ENCODE measurements around the gene CAST.

GRCh38 chr5:96691503-96692303, 29.5 kb downstream of the CAST start:
- TF ChIP-seq EP300 (IDR thresholded peaks at IDR 0.05), result no peak
- TF ChIP-seq POLR2A (IDR thresholded peaks at IDR 0.05), result no peak
- TF ChIP-seq CTCF (IDR thresholded peaks at IDR 0.05), result no peak
- no peak for TF ChIP-seq POLR2AphosphoS5 (IDR thresholded peaks at IDR 0.05)
